Neural cell (in vitro differentiated cells): ENCODE data around the gene MBD3. TPM values are rescaled to one million over a fixed set of nuclear protein-coding genes. Genes with fewer than 3 reads are reported as not detected.

ENCODE experiments used
- H2AFZ ChIP-seq: fragments of 200-600, 300-800 bp; sonication (generic), shearing (Covaris generic); 2 replicates; pipeline ENCODE4 v1.6.0; 2014; ENCODE audit warnings: low read depth, mild to moderate bottlenecking, antibody characterized with exemption, low read length, moderate library complexity
- H3F3A ChIP-seq: fragments of 200-600 bp; shearing (Covaris generic); 2 replicates; pipeline ENCODE4 v1.6.1; 2016; ENCODE audit warnings: mild to moderate bottlenecking, moderate library complexity, mixed read lengths, antibody characterized with exemption, low read length; ENCODE audit not compliant: insufficient read depth, poor library complexity, severe bottlenecking
- H3K27ac ChIP-seq: fragments of 200-600, 300-800 bp; sonication (generic), shearing (Covaris generic); 2 replicates; pipeline ENCODE4 v1.5.1; 2014; ENCODE audit warnings: mild to moderate bottlenecking, low read length, moderate library complexity
- H3K27me3 ChIP-seq: fragments of 300-800, 200-600 bp; sonication (generic), shearing (Covaris generic); 2 replicates; pipeline ENCODE4 v1.6.0; 2014; ENCODE audit warnings: mild to moderate bottlenecking, low read depth, low read length, moderate library complexity; ENCODE audit not compliant: insufficient read depth
- H3K36me3 ChIP-seq: fragments of 300-800, 200-600 bp; sonication (generic), shearing (Covaris generic); 2 replicates; pipeline ENCODE4 v1.5.1; 2014; ENCODE audit warnings: mild to moderate bottlenecking, antibody characterized with exemption, low read length, moderate library complexity; ENCODE audit not compliant: insufficient read depth
- H3K4me2 ChIP-seq: fragments of 300-800, 200-600 bp; sonication (generic), shearing (Covaris generic); 2 replicates; pipeline ENCODE4 v1.6.0; 2014; ENCODE audit warnings: mild to moderate bottlenecking, low read length
- H3K4me3 ChIP-seq: fragments of 300-800, 200-600 bp; sonication (generic), shearing (Covaris generic); 2 replicates; pipeline ENCODE4 v1.5.1; 2014; ENCODE audit warnings: mild to moderate bottlenecking, low read length, moderate library complexity
- H3K79me2 ChIP-seq: fragments of 200-600 bp; shearing (Covaris generic); replicated peaks from 2 replicates; pipeline ENCODE4 v1.6.0; 2014; ENCODE audit warnings: mild to moderate bottlenecking, low read length, moderate library complexity; ENCODE audit not compliant: insufficient read depth
- H3K9ac ChIP-seq: fragments of 300-800, 200-600 bp; sonication (generic), shearing (Covaris generic); 2 replicates; pipeline ENCODE4 v1.6.1; 2016; ENCODE audit warnings: mild to moderate bottlenecking, low read length, mixed read lengths
- H3K9me2 ChIP-seq: fragments of 200-600 bp; shearing (Covaris generic); 2 replicates; pipeline ENCODE4 v1.6.1; 2016; ENCODE audit warnings: mild to moderate bottlenecking, low read length, mixed read lengths; ENCODE audit not compliant: insufficient read depth
- H3K9me3 ChIP-seq: fragments of 200-600, 300-800 bp; sonication (generic), shearing (Covaris generic); 2 replicates; pipeline ENCODE4 v1.6.1; 2016; ENCODE audit warnings: mild to moderate bottlenecking, mixed run types, low read length, moderate library complexity, mixed read lengths
- H4K20me1 ChIP-seq: fragments of 200-600 bp; shearing (Covaris generic); 2 replicates; pipeline ENCODE4 v1.6.1; 2016; ENCODE audit warnings: mild to moderate bottlenecking, mixed run types; ENCODE audit not compliant: insufficient read depth
- EP300 ChIP-seq: fragments of 450-650 bp; conservative IDR thresholded peaks from 2 replicates; pipeline ENCODE4 v1.6.1; 2014; ENCODE audit warnings: antibody characterized with exemption, mild to moderate bottlenecking, moderate library complexity; ENCODE audit not compliant: poor library complexity, severe bottlenecking
- EZH2 ChIP-seq: fragments of 200-600, 300-800 bp; shearing (Covaris generic), sonication (generic); IDR thresholded peaks from 2 replicates; pipeline ENCODE4 v1.6.1; 2014; ENCODE audit warnings: antibody characterized with exemption, low read length, borderline replicate concordance, mild to moderate bottlenecking; ENCODE audit not compliant: insufficient read depth, poor library complexity, severe bottlenecking
- MXI1 ChIP-seq: fragments of 450-650 bp; conservative IDR thresholded peaks from 2 replicates; pipeline ENCODE4 v1.6.1; 2014; ENCODE audit warnings: antibody characterized with exemption, mild to moderate bottlenecking; ENCODE audit not compliant: poor library complexity, severe bottlenecking
- POLR2AphosphoS5 ChIP-seq: IDR thresholded peaks from 2 replicates; pipeline ENCODE4 v1.6.1; 2012
- RAD21 ChIP-seq: fragments of 450-650 bp; conservative IDR thresholded peaks from 2 replicates; pipeline ENCODE4 v1.6.1; 2014; ENCODE audit warnings: antibody characterized with exemption, mild to moderate bottlenecking, moderate library complexity
- SMC3 ChIP-seq: fragments of 450-650 bp; conservative IDR thresholded peaks from 2 replicates; pipeline ENCODE4 v1.6.1; 2014; ENCODE audit warnings: antibody characterized with exemption, mild to moderate bottlenecking, moderate library complexity; ENCODE audit not compliant: poor library complexity
- TAF1 ChIP-seq: IDR thresholded peaks from 2 replicates; pipeline ENCODE4 v1.6.1; 2012; ENCODE audit warnings: low read depth
- polyA plus RNA-seq: library from polyadenylated mRNA; depleted of rRNA; stranded (reverse); fragments of >200 nt; gene quantifications from 2 replicates; pipeline ENCODE4 v1.2.3, GENCODE V29; 2014
- TF ChIP-seq, protein P1 (sequence below): IDR thresholded peaks from 2 replicates; pipeline ENCODE4 v1.6.1; 2012; ENCODE audit warnings: borderline replicate concordance
- TF ChIP-seq, protein P2 (sequence below): fragments of 450-650 bp; IDR thresholded peaks from 2 replicates; pipeline ENCODE4 v1.5.1; 2014; ENCODE audit warnings: antibody characterized with exemption, mild to moderate bottlenecking, moderate library complexity; ENCODE audit not compliant: poor library complexity, severe bottlenecking

The MBD3 gene
- polyA plus RNA-seq, 1 donor from 2014 or later = 80.1 TPM

DNA sequence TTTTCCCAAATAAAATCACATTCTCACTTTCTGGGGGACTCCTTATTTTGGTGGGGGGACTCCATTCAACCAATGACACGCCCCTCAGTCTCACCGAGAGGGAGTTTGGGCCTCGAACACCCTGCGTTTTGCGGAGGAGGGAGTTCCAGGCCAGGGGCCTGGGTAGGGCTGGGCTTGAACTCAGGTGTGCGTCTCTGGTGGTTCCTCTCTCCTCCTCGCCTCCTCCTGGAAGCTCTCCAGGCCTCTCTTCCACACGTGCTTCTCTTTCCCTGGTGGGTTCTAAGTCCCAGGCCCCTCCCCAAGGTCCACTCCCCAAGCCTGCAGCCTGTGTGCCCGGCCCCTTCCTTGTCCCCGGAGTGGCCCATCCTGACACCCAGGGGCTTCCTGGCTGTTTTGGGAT lies 39.2 kb downstream of the MBD3 start:
- Histone ChIP-seq H3K9me2 (no peaks in the 10 kb centered on the region), H3K4me2 (no peak overlapping the region), H3K79me2 (peaks cover 4% of the 10 kb centered on the region), H3K4me3 (no peak overlapping the region), H2AFZ (no peak overlapping the region), H3K27me3 (no peaks in the 10 kb centered on the region), H3K27ac (no peak overlapping the region), H3F3A (no peaks in the 10 kb centered on the region), H3K9ac (no peak overlapping the region), H3K9me3 (no peaks in the 10 kb centered on the region), H4K20me1 (peaks cover 3% of the 10 kb centered on the region), H3K36me3 (peaks cover 5% of the 10 kb centered on the region)
- TF ChIP-seq, protein P1, sequence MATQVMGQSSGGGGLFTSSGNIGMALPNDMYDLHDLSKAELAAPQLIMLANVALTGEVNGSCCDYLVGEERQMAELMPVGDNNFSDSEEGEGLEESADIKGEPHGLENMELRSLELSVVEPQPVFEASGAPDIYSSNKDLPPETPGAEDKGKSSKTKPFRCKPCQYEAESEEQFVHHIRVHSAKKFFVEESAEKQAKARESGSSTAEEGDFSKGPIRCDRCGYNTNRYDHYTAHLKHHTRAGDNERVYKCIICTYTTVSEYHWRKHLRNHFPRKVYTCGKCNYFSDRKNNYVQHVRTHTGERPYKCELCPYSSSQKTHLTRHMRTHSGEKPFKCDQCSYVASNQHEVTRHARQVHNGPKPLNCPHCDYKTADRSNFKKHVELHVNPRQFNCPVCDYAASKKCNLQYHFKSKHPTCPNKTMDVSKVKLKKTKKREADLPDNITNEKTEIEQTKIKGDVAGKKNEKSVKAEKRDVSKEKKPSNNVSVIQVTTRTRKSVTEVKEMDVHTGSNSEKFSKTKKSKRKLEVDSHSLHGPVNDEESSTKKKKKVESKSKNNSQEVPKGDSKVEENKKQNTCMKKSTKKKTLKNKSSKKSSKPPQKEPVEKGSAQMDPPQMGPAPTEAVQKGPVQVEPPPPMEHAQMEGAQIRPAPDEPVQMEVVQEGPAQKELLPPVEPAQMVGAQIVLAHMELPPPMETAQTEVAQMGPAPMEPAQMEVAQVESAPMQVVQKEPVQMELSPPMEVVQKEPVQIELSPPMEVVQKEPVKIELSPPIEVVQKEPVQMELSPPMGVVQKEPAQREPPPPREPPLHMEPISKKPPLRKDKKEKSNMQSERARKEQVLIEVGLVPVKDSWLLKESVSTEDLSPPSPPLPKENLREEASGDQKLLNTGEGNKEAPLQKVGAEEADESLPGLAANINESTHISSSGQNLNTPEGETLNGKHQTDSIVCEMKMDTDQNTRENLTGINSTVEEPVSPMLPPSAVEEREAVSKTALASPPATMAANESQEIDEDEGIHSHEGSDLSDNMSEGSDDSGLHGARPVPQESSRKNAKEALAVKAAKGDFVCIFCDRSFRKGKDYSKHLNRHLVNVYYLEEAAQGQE = no peak
- TF ChIP-seq EP300 (no peak), MXI1 (no peak), POLR2AphosphoS5 (no peak)
- TF ChIP-seq, protein P2, sequence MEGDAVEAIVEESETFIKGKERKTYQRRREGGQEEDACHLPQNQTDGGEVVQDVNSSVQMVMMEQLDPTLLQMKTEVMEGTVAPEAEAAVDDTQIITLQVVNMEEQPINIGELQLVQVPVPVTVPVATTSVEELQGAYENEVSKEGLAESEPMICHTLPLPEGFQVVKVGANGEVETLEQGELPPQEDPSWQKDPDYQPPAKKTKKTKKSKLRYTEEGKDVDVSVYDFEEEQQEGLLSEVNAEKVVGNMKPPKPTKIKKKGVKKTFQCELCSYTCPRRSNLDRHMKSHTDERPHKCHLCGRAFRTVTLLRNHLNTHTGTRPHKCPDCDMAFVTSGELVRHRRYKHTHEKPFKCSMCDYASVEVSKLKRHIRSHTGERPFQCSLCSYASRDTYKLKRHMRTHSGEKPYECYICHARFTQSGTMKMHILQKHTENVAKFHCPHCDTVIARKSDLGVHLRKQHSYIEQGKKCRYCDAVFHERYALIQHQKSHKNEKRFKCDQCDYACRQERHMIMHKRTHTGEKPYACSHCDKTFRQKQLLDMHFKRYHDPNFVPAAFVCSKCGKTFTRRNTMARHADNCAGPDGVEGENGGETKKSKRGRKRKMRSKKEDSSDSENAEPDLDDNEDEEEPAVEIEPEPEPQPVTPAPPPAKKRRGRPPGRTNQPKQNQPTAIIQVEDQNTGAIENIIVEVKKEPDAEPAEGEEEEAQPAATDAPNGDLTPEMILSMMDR = no peak

DNA sequence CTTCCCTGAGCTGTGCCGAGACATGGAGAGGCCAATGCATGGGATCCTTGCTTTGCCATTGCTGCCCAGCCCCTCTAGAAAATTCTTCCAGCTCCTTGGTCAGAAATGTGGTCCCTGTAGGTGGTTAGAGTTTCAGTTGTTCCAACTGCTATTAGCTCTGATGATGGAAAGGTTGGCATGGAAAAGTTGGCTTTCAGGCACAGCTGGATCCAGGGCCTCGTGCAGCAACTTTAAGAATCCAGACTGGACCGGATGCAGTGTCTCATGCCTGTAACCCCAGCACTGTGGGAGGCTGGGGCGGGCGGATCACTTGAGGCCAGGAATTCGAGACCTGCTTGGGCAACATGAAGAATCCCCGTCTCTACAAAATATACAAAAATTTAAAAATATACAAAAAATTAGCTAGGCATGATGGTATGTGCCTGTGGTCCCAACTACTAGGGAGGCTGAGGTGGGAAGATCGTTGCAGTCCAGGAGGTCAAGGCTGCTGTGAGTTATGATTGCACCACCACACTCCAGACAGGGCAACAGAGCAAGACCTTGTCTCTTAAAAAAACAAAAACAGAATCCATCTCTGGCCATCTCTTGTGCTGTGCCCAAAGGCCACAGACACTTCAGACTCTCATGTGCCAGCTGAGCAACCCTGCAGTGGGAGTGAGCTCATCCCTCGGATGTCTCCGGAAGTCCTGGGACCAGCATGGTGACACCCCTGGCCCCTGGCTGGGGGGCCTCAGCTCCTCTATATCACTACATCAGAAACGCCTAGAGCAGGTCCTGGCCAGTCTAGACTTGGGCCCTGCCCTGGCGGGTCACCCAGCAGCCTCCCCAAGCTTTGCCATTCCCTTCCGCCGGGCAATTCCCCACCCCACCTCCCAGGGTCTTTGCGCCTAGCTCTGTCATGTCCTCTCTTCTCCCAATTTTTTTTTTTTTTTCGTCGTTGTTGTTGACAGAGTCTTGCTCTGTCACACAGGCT lies 41.3 kb downstream of the MBD3 start:
- TF ChIP-seq SMC3 (no peak), POLR2AphosphoS5 (no peak), EP300 (no peak), EZH2 (no peak), MXI1 (no peak), TAF1 (no peak), RAD21 (no peak)
- TF ChIP-seq, protein P2 = no peak
- TF ChIP-seq, protein P1 = no peak
- Histone ChIP-seq H3F3A (no peaks in the 10 kb centered on the region), H4K20me1 (no peaks in the 10 kb centered on the region), H2AFZ (no peak overlapping the region), H3K4me2 (no peak overlapping the region), H3K4me3 (no peak overlapping the region), H3K9me2 (no peaks in the 10 kb centered on the region), H3K27me3 (no peaks in the 10 kb centered on the region), H3K9me3 (no peaks in the 10 kb centered on the region), H3K27ac (no peak overlapping the region), H3K36me3 (no peaks in the 10 kb centered on the region), H3K79me2 (peaks cover 4% of the 10 kb centered on the region), H3K9ac (no peak overlapping the region)
